CD14-positive monocyte (primary cell): ENCODE results near the gene KRTAP4-5. TPM values are rescaled to one million over a fixed set of nuclear protein-coding genes. Genes with fewer than 3 reads are reported as not detected.

Experiments
- DNase-seq, 3 donors: peaks; one replicate each; pipeline ENCODE4 v3.0.0-alpha.2; 2011 to 2022
- H2AFZ ChIP-seq: 2 replicates; pipeline ENCODE4 v1.6.0; 2012; ENCODE audit warnings: mild to moderate bottlenecking, low read depth, low read length, inconsistent platforms; ENCODE audit not compliant: insufficient read depth, poor library complexity, severe bottlenecking
- H3K27ac ChIP-seq, 2 donors: 1 replicate in 1 of 2; 2 replicates in 1 of 2; pipeline ENCODE4 v1.5.1; 2012 to 2013; ENCODE audit warnings: low read length in 2 of 2, control low read depth in 1 of 2, inconsistent platforms in 1 of 2, low read depth in 1 of 2, mild to moderate bottlenecking in 1 of 2
- H3K27me3 ChIP-seq, 2 donors: one replicate each; pipeline versions ENCODE4 v1.6.0 to v1.6.1; 2011 to 2013; ENCODE audit warnings: low read length in 2 of 2; ENCODE audit not compliant: control insufficient read depth in 2 of 2, insufficient read depth in 2 of 2
- H3K36me3 ChIP-seq, 2 donors: replicated peaks in 1 of 2; 1 replicate in 1 of 2; 2 replicates in 1 of 2; pipeline versions ENCODE4 v1.5.1 to v1.6.1; 2012 to 2013; ENCODE audit warnings: low read length in 2 of 2, control low read depth in 1 of 2, inconsistent platforms in 1 of 2, mild to moderate bottlenecking in 1 of 2; ENCODE audit not compliant: insufficient read depth in 2 of 2, control insufficient read depth in 1 of 2
- H3K4me1 ChIP-seq, 2 donors: 1 replicate in 1 of 2; 2 replicates in 1 of 2; pipeline versions ENCODE4 v1.5.1 to v1.6.1; 2012 to 2013; ENCODE audit warnings: low read length in 2 of 2, control low read depth in 1 of 2, inconsistent platforms in 1 of 2, mild to moderate bottlenecking in 1 of 2, moderate library complexity in 1 of 2; ENCODE audit not compliant: insufficient read depth in 2 of 2, control insufficient read depth in 1 of 2
- H3K4me2 ChIP-seq: replicated peaks from 2 replicates; pipeline ENCODE3; 2012; ENCODE audit warnings: low read length, moderate library complexity, mild to moderate bottlenecking; ENCODE audit not compliant: poor library complexity, severe bottlenecking; ENCODE audit errors: extremely low read depth
- H3K4me3 ChIP-seq, 3 experiments: fragments of 200-600 bp in 1 of 3; sonication (generic) in 1 of 3; replicated peaks in 1 of 3; 1 replicate in 2 of 3; 2 replicates in 1 of 3; pipeline ENCODE4 v1.5.1; 2011 to 2013; ENCODE audit warnings: low read length in 3 of 3, mild to moderate bottlenecking in 3 of 3, control low read depth in 2 of 3, low read depth in 2 of 3, inconsistent platforms in 1 of 3, moderate library complexity in 1 of 3
- H3K79me2 ChIP-seq: 2 replicates; pipeline ENCODE4 v1.6.0; 2012; ENCODE audit warnings: mild to moderate bottlenecking, control low read depth, inconsistent platforms, low read length, moderate library complexity; ENCODE audit not compliant: insufficient read depth
- H3K9ac ChIP-seq: 2 replicates; pipeline ENCODE4 v1.6.0; 2017; ENCODE audit warnings: low read length, mild to moderate bottlenecking; ENCODE audit not compliant: insufficient read depth, poor library complexity, severe bottlenecking
- H3K9me3 ChIP-seq, 2 donors: replicated peaks in 1 of 2; 1 replicate in 1 of 2; 2 replicates in 1 of 2; pipeline versions ENCODE4 v1.5.1 to v1.6.1; 2012 to 2013; ENCODE audit warnings: low read length in 2 of 2, control low read depth in 1 of 2; ENCODE audit not compliant: control insufficient read depth in 1 of 2, insufficient read depth in 1 of 2
- H4K20me1 ChIP-seq: 2 replicates; pipeline ENCODE4 v1.6.0; 2012; ENCODE audit warnings: mild to moderate bottlenecking, low read length, control low read depth, moderate library complexity; ENCODE audit not compliant: insufficient read depth
- H3K27ac Mint-ChIP-seq, 7 donors: one replicate each; pipeline ENCODE4 v1.8.0; 2020; ENCODE audit warnings: mild to moderate bottlenecking in 7 of 7, mixed read lengths in 7 of 7, moderate library complexity in 6 of 7, inconsistent platforms in 2 of 7
- H3K27me3 Mint-ChIP-seq, 3 donors: one replicate each; pipeline ENCODE4 v1.8.0; 2021 to 2022; ENCODE audit warnings: low read depth in 3 of 3, mild to moderate bottlenecking in 3 of 3, mixed read lengths in 3 of 3, moderate library complexity in 3 of 3, inconsistent platforms in 1 of 3
- H3K36me3 Mint-ChIP-seq, 2 donors: one replicate each; pipeline ENCODE4 v1.8.0; 2020; ENCODE audit warnings: mixed read lengths in 2 of 2, inconsistent platforms in 1 of 2, mild to moderate bottlenecking in 1 of 2
- H3K4me1 Mint-ChIP-seq: one replicate; pipeline ENCODE4 v1.8.0; 2020; ENCODE audit warnings: mild to moderate bottlenecking, mixed read lengths
- H3K4me3 Mint-ChIP-seq, 2 donors: one replicate each; pipeline ENCODE4 v1.8.0; 2020; ENCODE audit warnings: mild to moderate bottlenecking in 2 of 2, mixed read lengths in 2 of 2, moderate library complexity in 1 of 2
- H3K9me3 Mint-ChIP-seq, 7 donors: one replicate each; pipeline ENCODE4 v1.8.0; 2020 to 2022; ENCODE audit warnings: mixed read lengths in 7 of 7, mild to moderate bottlenecking in 6 of 7, moderate library complexity in 6 of 7, inconsistent platforms in 2 of 7
- WGBS: methylation state at CpG from one replicate; pipeline ENCODE4 v1.1.5; 2013; ENCODE audit warnings: missing lambda C conversion rate; ENCODE audit not compliant: insufficient coverage; 5-methylcytosine and 5-hydroxymethylcytosine counted together
- intact Hi-C, 2 donors: fragments of 100-400 bp; cut with micrococcal nuclease; formaldehyde crosslinking; loops; one replicate each; pipeline versions ENCODE4 v1.15.0 to v1.15.1; 2023
- polyA plus RNA-seq, 3 donors: library from polyadenylated mRNA; depleted of rRNA in 1 of 3; unstranded in 2 of 3; stranded (reverse) in 1 of 3; fragments of 300-500 nt in 2 of 3; fragments of >200 nt in 1 of 3; fragmentation: Illumina TruSeq in 2 of 3; gene quantifications; 1 replicate in 2 of 3; 2 replicates in 1 of 3; pipeline ENCODE4 v1.2.3, GENCODE V29; 2012 to 2021
- TF ChIP-seq, protein P1 (sequence below): fragments of 200-600 bp; IDR thresholded peaks from one replicate; pipeline ENCODE4 v1.8.0; 2022; ENCODE audit warnings: antibody characterized with exemption, mild to moderate bottlenecking

KRTAP4-5 gene
- polyA plus RNA-seq, 3 donors: not detected

DNA sequence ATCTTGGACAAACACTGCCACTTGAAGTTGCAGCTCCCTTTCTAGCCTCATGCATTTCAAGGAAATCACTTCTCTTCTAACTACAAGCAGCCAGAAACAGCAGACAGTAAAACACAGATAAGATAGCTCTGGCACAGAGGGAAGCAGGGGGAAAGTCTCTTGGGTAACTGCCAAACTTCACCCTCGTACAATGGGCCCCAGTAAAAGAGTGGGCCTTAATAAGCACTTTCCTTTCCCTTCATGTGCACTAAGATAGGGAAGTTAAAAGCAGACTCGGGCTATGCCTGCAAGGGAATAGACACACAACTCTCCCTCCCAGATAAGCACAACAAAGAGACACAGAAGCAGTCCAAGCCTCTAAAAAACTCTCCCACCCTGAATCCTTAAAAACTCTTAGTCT is 4.2 kb upstream of the KRTAP4-5 start:
- H3K36me3 ChIP-seq: no peaks in the 10 kb centered on the region
- no peak overlapping the region for H3K4me3 Mint-ChIP-seq
- no peak overlapping the region for H2AFZ ChIP-seq
- H3K9me3 Mint-ChIP-seq: peaks cover 0 to 2% (median 0%) of the 10 kb centered on the region in 7 donors
- no peak overlapping the region for H3K27ac ChIP-seq
- H3K27me3 Mint-ChIP-seq: peaks cover 1 to 8% (median 4%) of the 10 kb centered on the region in 3 donors
- H3K79me2 ChIP-seq: no peaks in the 10 kb centered on the region
- no peak overlapping the region for H3K27ac Mint-ChIP-seq
- TF ChIP-seq, protein P1, sequence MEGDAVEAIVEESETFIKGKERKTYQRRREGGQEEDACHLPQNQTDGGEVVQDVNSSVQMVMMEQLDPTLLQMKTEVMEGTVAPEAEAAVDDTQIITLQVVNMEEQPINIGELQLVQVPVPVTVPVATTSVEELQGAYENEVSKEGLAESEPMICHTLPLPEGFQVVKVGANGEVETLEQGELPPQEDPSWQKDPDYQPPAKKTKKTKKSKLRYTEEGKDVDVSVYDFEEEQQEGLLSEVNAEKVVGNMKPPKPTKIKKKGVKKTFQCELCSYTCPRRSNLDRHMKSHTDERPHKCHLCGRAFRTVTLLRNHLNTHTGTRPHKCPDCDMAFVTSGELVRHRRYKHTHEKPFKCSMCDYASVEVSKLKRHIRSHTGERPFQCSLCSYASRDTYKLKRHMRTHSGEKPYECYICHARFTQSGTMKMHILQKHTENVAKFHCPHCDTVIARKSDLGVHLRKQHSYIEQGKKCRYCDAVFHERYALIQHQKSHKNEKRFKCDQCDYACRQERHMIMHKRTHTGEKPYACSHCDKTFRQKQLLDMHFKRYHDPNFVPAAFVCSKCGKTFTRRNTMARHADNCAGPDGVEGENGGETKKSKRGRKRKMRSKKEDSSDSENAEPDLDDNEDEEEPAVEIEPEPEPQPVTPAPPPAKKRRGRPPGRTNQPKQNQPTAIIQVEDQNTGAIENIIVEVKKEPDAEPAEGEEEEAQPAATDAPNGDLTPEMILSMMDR: no peak
- no peaks in the 10 kb centered on the region for H3K4me1 Mint-ChIP-seq
- no peak overlapping the region for H3K9ac ChIP-seq
- DNase-seq: no peak
- intact Hi-C loops: no loop called here
- no peaks in the 10 kb centered on the region for H3K9me3 ChIP-seq
- H3K4me1 ChIP-seq: no peaks in the 10 kb centered on the region
- H3K4me2 ChIP-seq: no peak overlapping the region
- no CpG with 5 or more reads among the region's 2 CpGs for WGBS
- no peaks in the 10 kb centered on the region for H4K20me1 ChIP-seq
- H3K27me3 ChIP-seq: no peaks in the 10 kb centered on the region
- H3K36me3 Mint-ChIP-seq: no peaks in the 10 kb centered on the region
- H3K4me3 ChIP-seq: no peak overlapping the region

DNA sequence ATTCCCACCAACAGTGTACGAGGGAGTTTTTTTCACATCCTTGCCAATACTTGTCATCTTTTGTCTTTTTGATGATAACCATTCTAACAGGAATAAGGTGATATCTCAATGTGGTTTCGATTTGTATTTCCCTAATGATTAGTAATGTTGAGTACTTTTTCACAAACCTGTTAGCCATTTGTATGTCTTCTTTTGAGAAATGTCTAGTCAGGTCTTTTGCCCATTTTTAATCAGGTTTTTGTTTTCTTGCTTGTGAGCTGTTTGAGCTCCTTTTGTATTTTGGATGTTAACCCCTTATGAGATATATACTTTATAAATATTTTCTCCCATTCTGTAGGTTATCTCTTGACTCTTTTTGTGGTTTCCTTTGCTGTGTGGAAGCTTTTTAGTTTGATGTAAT is 1.9 kb upstream of the KRTAP4-5 start:
- Histone ChIP-seq H3K36me3 (no peaks in the 10 kb centered on the region), H3K4me3 (no peak overlapping the region), H3K79me2 (no peaks in the 10 kb centered on the region), H3K9me3 (no peaks in the 10 kb centered on the region), H3K4me1 (no peaks in the 10 kb centered on the region), H4K20me1 (no peaks in the 10 kb centered on the region), H3K4me2 (no peak overlapping the region), H3K27ac (no peak overlapping the region), H2AFZ (no peak overlapping the region), H3K9ac (no peak overlapping the region), H3K27me3 (no peaks in the 10 kb centered on the region)
- DNase-seq: no peak
- TF ChIP-seq, protein P1: no peak
- intact Hi-C loops: no loop called here
- no peak overlapping the region for H3K27ac Mint-ChIP-seq
- no peaks in the 10 kb centered on the region for H3K36me3 Mint-ChIP-seq
- H3K4me1 Mint-ChIP-seq: no peaks in the 10 kb centered on the region
- 80% methylated on average over 1 of the region's 2 CpGs for WGBS
- H3K9me3 Mint-ChIP-seq: peaks cover 0 to 2% (median 0%) of the 10 kb centered on the region in 7 donors
- H3K4me3 Mint-ChIP-seq: no peak overlapping the region
- H3K27me3 Mint-ChIP-seq: peaks cover 2 to 8% (median 4%) of the 10 kb centered on the region in 3 donors
